HG02970 (cell line): ENCODE data around the gene GREB1L.
"Not testable (repeated sequence)": the region's sequence is repeated elsewhere in the genome, so short reads cannot be mapped to it uniquely, and the experiment has no call there.

Experiments
- ATAC-seq: cut with Tn5 transposase; IDR thresholded peaks from one replicate; pipeline ENCODE4 v1.9.1; 2021; ENCODE audit warnings: mild to moderate bottlenecking, moderate library complexity, moderate number of reproducible peaks; ENCODE audit not compliant: unreplicated experiment, low FRiP score

Gene GREB1L

GRCh38 chr18:21303445-21303844 lies 61.4 kb downstream of the GREB1L start:
- ATAC-seq: no peak

DNA sequence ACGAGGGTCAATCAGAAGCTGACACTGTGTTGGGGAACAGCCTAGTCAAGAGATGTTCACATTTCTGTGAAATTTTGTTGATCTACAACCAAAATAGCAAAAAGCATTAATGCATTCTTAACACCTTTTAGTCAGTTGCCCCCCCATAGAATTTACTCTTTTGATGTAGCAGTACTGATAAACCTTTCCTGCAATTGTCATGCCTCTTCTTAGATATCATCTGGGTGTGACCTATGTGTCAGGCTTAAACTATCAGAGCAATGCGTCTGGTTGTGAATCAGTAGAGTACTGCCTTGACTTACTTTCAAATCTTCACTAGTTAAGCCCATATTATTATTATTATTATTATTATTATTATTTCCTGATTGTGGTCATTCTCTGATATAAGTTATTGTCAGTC lies 61.9 kb downstream of the GREB1L start:
- ATAC-seq: no peak

GRCh38 chr18:21305621-21306020 lies 63.6 kb downstream of the GREB1L start:
- no peak for ATAC-seq

DNA sequence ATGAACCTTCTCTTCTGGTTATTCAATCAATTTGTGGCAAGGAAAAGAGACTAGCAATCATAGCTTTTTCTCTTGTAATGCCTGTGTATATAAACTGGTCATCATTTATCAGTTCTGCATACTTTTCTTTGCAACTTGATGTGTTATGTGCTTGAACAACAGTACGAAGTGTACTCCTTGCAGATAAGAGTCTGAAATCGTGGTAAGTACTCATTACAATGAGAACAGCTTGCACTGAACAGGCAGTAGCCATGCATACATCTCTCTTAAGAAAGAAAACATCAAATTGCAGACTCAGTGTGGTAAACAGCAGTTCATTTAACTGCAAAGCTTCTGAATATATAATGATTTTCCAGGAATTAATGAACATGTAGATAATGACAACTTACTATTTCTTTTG lies 64.3 kb downstream of the GREB1L start:
- no peak for ATAC-seq

GRCh38 chr18:21307578-21307977 lies 65.5 kb downstream of the GREB1L start:
- ATAC-seq: no peak

- no peak for ATAC-seq
These were observed 67.2 kb downstream of the GREB1L start for GRCh38 chr18:21309248-21309647.

- ATAC-seq: not testable (repeated sequence)
These were observed 69.9 kb downstream of the GREB1L start for GRCh38 chr18:21311980-21312379.

GRCh38 chr18:21313576-21313975 lies 71.5 kb downstream of the GREB1L start:
- ATAC-seq: no peak

- ATAC-seq: no peak
These were observed 72.7 kb downstream of the GREB1L start for GRCh38 chr18:21314724-21315123.

- ATAC-seq: not testable (repeated sequence)
These were observed 73.1 kb downstream of the GREB1L start for GRCh38 chr18:21315126-21315525.

DNA sequence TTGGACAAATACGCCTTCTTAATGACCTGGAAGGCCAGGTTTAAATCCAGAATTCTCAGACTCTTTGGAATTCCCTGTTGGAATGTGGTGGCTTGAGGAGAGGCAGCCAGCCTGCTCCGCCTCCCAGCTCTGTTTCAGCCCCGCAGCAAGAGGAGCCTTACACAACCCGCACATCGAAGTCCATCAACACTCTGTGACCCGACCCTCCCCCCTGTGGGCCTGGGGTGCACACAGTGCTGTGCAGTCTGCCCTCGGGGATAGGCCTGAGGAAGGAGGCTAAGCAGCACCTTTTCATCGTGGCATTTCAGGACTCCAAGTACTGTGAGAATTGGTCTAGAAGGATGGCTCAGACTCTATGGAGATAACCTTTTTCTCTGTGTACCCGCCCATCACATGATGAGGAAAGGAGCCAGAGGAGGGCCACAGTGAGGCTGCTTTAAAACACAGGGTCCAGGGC lies 73.7 kb downstream of the GREB1L start:
- no peak for ATAC-seq

GRCh38 chr18:21316296-21316695 lies 74.3 kb downstream of the GREB1L start:
- ATAC-seq: no peak

DNA sequence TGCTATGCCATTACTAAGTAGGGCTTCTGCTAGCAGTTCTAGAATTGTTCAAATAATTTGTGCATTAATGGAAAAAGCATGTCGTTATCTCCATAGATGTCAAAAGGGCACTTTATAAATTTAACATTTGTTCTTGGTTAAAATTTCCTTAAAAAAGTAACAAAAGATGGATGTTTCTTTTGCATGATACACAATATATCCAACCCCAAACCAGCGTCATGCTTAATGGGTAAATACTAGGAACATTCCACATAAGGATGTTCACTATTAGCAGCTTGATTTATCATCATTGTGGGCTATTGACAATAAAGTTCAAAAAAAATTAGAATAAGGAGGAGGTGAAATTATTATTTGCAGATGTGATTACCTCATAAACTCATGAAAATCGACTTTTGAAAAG lies 79.7 kb downstream of the GREB1L start:
- no peak for ATAC-seq

DNA sequence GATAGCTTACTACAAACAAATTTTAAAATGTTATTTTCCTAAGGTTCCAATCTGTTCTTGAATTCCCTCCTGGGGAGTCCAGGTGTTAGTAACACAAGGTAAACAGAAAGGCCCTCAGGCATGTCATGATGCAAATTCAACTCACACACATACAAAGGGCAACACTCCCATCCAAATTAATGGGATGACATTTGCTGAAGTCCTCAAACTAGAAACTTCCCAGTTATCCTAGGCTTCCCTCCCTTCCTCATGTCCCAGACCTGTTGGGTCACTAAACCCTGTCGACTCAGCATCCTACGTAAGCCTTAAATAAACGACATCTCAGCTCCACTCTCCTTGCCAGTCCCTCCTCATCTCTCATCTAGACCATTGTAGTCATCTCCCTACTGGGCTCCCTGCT lies 85.1 kb downstream of the GREB1L start:
- ATAC-seq: no peak

DNA sequence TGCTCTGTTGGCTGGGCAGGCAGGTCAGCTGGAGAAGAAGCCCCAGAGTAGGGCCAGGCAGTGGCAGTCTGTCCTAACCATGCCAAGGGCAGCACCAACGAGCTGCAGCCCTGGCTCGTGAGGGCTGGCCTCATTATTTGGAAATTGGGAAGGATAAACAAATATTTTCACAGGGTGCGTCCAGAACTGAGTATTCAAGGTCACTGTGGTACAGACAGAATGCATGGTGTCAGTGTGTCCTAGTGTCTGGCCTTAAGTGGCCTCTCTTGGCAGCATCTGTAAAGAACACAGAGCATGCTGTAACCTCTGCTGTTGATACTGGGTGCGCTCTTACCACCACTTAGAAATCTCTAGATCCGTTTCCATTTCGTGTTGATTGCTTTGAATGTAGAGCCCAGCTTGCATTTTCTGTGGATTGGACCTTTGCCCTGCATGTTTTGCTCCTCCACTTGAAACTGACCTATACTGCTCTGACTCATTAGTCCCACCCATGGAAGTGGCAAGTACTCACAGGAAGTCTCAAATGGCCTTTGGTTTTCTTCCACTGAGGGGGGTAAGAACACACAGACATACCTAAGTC lies 88.2 kb downstream of the GREB1L start:
- no peak for ATAC-seq

GRCh38 chr18:21331065-21331464 lies 89.0 kb downstream of the GREB1L start:
- no peak for ATAC-seq

DNA sequence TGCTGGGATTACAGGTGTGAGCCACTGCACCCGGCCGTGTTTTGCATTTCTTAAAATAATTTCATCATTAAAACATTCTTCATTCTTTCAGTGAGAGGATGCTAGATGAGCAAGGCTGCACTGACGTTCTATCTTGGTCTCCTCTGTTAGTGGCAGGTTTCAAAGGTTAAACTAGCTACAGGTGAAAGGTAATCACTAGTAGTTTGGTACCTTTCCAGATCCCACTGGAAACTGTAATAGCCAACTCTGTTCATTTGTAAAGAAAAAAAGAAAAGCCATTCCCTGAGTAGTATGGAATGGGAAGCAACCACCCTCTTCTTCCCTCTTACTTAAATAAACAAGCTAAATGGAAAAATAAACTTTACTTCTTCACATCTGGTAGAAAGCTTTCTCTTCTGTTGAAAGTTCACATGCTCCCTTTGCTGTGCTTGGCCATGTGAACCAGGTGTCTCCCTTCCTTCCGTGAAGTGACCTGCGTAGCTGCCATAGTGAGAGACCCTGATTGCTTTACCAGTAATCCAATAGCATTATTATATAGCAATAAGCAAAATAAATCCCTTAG lies 94.0 kb downstream of the GREB1L start:
- no peak for ATAC-seq

DNA sequence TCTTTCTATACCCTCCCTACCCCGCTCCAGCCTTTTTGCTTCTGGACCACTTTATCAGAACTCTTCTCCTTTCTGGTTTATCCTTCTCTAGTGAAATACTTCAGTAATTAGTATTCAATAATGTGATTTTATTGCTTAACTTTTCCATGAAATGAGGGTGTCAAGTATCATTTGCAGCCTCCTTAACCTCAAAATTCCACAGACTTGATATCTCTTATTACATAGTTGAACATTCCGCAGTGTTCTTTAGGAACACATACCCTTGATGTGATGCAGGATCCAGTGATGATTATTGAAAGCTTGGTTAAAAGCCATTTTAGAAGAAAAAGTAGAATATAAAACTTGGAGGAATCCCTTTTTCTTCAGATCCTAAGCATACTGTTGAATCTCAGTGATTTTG lies 94.8 kb downstream of the GREB1L start:
- ATAC-seq: no peak

DNA sequence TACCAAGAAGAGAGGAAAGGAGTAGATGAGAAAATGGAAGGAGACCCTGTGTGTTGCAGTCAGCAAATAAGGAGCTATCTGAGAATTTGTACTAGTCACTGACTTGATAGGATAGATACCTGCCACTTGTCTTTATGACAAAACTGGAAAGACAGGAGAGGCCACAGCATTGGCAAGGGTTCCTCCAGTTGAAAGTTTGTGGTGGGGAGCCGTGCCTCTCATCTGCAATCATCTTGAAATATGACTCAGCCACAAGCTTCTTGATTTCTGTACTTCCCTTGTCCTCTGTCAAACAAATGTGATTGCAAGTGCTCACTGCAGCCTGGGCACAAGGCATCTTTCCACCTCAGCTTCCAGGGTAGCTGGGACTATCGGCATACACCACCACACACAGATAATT lies 99.1 kb downstream of the GREB1L start:
- no peak for ATAC-seq

- ATAC-seq: no peak
These were observed 100.3 kb downstream of the GREB1L start for GRCh38 chr18:21342372-21342771.

DNA sequence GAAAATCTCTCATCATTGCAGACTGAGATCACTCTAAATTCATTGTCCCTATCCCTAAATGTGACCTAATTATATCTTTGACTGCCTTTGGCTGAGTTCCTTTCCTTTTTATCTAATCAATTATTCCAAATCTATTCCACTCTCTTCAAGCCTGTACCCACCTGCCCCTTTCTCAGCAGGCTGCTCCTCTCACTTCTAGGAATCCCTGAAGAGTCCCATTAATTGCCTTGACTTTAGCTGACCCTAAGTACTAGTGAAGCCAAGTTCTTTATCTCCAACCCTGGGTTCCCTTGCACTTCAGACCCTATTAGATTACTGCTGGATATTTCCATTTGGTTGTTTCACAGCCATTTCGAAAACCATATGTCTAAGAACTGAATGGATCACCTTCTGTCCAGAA lies 102.8 kb downstream of the GREB1L start:
- no peak for ATAC-seq

DNA sequence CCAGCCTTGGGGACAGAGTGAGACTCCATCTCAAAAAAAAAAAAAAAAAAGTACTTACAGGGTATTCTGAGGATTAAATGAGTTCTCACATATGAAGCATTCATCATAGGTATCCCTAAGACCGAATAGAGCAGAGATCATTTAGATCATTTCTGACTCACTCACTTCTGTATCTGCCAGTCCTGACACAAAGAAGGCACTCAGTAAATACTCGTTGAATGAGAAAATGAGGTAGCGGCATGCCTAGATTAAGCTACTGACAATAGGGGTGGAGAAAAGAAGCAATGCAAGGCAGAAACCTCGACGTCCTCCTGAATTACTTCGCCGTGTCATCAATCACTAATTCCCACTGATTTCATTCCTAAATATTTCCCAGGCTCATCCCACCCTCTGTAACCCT lies 103.8 kb downstream of the GREB1L start:
- no peak for ATAC-seq

DNA sequence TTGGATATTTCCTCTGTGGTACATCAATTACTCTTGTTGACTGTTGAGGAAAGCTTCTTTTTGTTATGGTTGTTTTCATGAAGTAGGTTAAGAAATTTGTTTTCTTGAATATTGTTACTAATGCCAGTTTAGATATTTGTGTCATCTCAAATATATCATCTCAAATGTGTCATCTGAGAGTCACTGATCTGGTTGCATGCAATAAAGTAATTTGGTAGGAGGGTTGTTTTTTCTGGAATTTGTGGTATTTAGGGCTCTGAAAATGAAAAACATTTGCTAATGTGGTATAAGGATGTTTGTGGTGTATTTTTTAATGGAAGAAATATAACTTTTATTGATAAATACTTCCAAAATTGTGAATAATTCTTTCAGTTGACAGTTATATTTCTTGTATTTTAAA lies 117.7 kb downstream of the GREB1L start:
- no peak for ATAC-seq
